ENCODE results near the gene CMTM6. TPM values are rescaled to one million over a fixed set of nuclear protein-coding genes. Genes with fewer than 3 reads are reported as not detected.
A peak's percentile ranks its signal among the peaks of the same experiment; 100 is the strongest.
"Not testable (repeated sequence)": the region's sequence is repeated elsewhere in the genome, so short reads cannot be mapped to it uniquely, and the experiment has no call there.

The CMTM6 gene
- total RNA-seq, 1 donor from 2014 or later, result 90.1 TPM

DNA sequence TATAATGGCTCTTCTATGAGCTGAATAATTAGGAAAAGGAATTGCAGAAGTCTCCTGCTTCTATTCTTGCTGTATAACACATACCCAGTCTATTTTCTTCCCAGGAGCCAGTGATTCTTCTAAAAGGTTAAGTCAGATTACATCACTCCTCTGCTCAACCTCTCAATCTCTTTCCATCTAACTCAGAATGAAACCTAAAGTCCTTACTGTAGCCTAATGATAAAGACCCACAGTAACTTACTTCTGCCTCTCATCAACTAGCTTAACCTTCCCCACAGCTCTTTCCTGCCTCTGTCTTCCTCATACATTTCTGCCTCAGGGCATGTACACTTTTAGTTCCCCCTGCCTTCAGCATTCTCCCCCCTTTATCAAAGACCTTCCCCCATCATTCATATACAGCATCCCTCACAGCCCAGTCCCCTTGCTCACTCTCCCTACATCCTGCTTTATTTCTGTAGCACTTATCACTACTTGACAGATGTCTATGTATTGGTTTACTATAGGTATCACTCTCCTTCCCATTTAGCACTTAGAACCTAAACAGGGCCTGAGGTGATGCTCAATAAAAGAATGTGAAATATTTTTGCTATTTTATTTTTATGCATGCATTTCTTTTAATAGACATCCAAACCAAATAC is 28.5 kb upstream of the CMTM6 start:
- DNase-seq (no peak), ATAC-seq (ENCODE audit: low read depth) (no peak)
- H3K36me3 Mint-ChIP-seq (ENCODE audit: low read depth), result peaks cover 72% of the 10 kb centered on the region
- CTCF ChIA-PET, result no interaction called here
- TF ChIP-seq, protein P1, sequence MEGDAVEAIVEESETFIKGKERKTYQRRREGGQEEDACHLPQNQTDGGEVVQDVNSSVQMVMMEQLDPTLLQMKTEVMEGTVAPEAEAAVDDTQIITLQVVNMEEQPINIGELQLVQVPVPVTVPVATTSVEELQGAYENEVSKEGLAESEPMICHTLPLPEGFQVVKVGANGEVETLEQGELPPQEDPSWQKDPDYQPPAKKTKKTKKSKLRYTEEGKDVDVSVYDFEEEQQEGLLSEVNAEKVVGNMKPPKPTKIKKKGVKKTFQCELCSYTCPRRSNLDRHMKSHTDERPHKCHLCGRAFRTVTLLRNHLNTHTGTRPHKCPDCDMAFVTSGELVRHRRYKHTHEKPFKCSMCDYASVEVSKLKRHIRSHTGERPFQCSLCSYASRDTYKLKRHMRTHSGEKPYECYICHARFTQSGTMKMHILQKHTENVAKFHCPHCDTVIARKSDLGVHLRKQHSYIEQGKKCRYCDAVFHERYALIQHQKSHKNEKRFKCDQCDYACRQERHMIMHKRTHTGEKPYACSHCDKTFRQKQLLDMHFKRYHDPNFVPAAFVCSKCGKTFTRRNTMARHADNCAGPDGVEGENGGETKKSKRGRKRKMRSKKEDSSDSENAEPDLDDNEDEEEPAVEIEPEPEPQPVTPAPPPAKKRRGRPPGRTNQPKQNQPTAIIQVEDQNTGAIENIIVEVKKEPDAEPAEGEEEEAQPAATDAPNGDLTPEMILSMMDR (IDR thresholded peaks at IDR 0.05), result no peak
- H3K4me3 Mint-ChIP-seq, result no peak overlapping the region
- H3K27ac Mint-ChIP-seq, result no peak overlapping the region
- intact Hi-C loops (cut with micrococcal nuclease), result loop anchor here (2.0 kb wide), 1 partner anchor 20 kb away; no protein-coding TSS in a partner anchor
- H3K9me3 Mint-ChIP-seq, result no peaks in the 10 kb centered on the region
- POLR2A ChIA-PET, result no interaction called here
- H3K27me3 Mint-ChIP-seq, result no peaks in the 10 kb centered on the region
- peaks cover 1% of the 10 kb centered on the region for H3K4me1 Mint-ChIP-seq

DNA sequence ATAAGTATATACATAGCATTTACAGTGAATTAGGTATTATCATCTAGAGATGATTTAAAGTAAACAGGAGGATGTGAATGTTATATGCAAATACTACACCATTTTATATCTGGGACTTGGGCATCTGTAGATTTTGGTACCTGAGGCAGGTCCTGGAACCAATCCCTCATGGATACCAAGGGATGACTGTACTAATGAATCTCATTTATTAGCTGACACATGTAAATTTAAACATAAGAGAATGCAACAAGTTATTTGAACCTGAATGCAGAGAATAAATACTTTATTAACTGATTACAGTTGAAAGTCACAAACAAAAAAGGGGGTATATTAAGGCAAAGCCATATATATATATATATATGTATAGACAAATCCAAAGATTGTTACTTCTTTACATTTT is 23.1 kb upstream of the CMTM6 start:
- H3K27me3 Mint-ChIP-seq, result no peaks in the 10 kb centered on the region
- H3K9me3 Mint-ChIP-seq, result no peaks in the 10 kb centered on the region
- peaks cover 54% of the 10 kb centered on the region for H3K36me3 Mint-ChIP-seq (ENCODE audit: low read depth)
- no peak for DNase-seq
- POLR2A ChIA-PET, result no interaction called here
- CTCF ChIA-PET, result no interaction called here
- TF ChIP-seq, protein P1 (IDR thresholded peaks at IDR 0.05), result no peak
- intact Hi-C loops (cut with micrococcal nuclease), result no loop called here
- H3K4me1 Mint-ChIP-seq, result no peaks in the 10 kb centered on the region
- H3K27ac Mint-ChIP-seq, result no peak overlapping the region
- no peak overlapping the region for H3K4me3 Mint-ChIP-seq
- no peak for ATAC-seq (ENCODE audit: low read depth)

DNA sequence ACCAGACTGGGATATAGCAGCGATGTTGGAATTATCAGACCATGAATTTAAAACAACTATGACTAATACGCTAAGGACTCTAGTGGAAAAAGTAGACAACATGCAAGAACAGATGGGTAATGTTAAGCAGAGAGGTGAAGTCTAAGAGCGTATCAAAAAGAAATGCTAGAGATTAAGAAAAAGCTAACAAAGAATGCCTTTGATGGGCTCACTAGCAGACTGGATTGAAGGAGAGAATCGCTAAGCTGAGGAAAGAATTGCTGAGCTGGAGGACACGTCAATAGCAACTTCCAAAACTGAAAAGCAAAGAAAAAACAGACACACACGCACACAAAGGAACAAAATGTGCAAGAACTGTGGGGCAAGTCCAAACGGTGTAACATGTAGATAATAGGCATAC is 20.0 kb upstream of the CMTM6 start:
- DNase-seq (no peak), ATAC-seq (ENCODE audit: low read depth) (no peak)
- Mint-ChIP-seq H3K27ac (no peak overlapping the region), H3K9me3 (no peaks in the 10 kb centered on the region), H3K4me1 (no peaks in the 10 kb centered on the region), H3K36me3 (ENCODE audit: low read depth) (peaks cover 32% of the 10 kb centered on the region), H3K4me3 (no peak overlapping the region), H3K27me3 (no peaks in the 10 kb centered on the region)
- ChIA-PET CTCF (no interaction called here), POLR2A (interaction anchor here (0.6 to 1.3 kb wide), 2 partner anchors 47 to 278 kb away, joined by 3 read pairs; no protein-coding TSS in a partner anchor)
- intact Hi-C loops (cut with micrococcal nuclease), result no loop called here
- TF ChIP-seq, protein P1 (IDR thresholded peaks at IDR 0.05), result no peak

DNA sequence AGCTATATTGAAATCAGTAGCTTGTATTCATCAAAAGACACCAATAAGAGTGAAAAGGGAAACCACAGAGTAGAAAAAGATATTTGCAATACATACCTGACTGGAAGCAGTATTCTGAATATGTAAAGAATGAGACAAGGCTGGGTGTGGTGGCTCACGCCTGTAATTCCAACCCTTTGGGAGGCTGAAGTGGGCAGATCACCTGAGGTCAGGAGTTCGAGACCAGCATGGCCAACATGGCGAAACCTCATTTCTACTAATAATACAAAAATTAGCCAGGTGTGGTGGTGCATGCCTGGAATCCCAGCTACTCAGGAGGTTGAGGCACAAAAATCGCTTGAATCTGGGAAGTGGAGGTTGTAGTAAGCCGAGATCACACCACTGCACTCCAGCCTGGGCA is 16.3 kb upstream of the CMTM6 start:
- H3K27me3 Mint-ChIP-seq; H3K4me3 Mint-ChIP-seq; H3K36me3 Mint-ChIP-seq (ENCODE audit: low read depth); H3K27ac Mint-ChIP-seq; ATAC-seq (ENCODE audit: low read depth); CTCF ChIA-PET; DNase-seq; H3K9me3 Mint-ChIP-seq: not testable (repeated sequence)
- intact Hi-C loops (cut with micrococcal nuclease), result loop anchor here (10.0 kb wide), 2 partner anchors 576 to 856 kb away; partner anchors contain the start of genes GLB1 and TMPPE
- H3K4me1 Mint-ChIP-seq, result peaks cover 14% of the 10 kb centered on the region
- POLR2A ChIA-PET, result interaction anchor here (0.6 to 0.7 kb wide), 3 partner anchors 166 to 264 kb away, joined by 3 read pairs; partner anchors contain the start of gene CNOT10

DNA sequence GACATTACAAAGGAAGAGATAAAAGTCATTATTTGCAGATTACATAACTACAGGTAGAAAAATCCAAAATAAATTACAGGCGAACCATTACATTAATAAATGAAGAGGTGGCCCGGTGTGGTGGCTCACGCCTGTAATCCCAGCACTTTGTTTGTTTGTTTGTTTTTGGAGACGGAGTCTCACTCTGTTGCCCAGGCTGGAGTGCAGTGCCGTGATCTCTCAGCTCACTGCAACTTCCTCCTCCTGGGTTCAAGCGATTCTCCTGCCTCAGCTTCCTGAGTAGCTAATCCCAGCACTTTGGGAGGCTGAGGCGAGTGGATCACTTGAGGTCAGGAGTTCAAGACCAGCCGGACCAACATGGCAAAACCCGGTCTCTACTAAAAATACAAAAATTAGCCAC is 14.1 kb upstream of the CMTM6 start:
- intact Hi-C loops (cut with micrococcal nuclease), result loop anchor here (1.0 to 10.0 kb wide), 7 partner anchors 14 to 858 kb away; partner anchors contain the start of genes CMTM6, CNOT10, GLB1 and TMPPE
- ChIA-PET CTCF (interaction anchor here (0.6 to 1.1 kb wide), 2 partner anchors 16 to 114 kb away, joined by 3 read pairs; no protein-coding TSS in a partner anchor), POLR2A (interaction anchor here (0.7 to 1.1 kb wide), 3 partner anchors 15 to 169 kb away, joined by 4 to 18 read pairs (median 8); partner anchors contain the start of gene CNOT10)
- H3K4me3 Mint-ChIP-seq, result peak overlapping the region; percentile 84
- H3K36me3 Mint-ChIP-seq (ENCODE audit: low read depth); H3K27me3 Mint-ChIP-seq; H3K9me3 Mint-ChIP-seq; DNase-seq: not testable (repeated sequence)
- ATAC-seq (ENCODE audit: low read depth), result peak; percentile 42
- peak overlapping the region; percentile 95 for H3K27ac Mint-ChIP-seq
- H3K4me1 Mint-ChIP-seq, result peaks cover 14% of the 10 kb centered on the region

DNA sequence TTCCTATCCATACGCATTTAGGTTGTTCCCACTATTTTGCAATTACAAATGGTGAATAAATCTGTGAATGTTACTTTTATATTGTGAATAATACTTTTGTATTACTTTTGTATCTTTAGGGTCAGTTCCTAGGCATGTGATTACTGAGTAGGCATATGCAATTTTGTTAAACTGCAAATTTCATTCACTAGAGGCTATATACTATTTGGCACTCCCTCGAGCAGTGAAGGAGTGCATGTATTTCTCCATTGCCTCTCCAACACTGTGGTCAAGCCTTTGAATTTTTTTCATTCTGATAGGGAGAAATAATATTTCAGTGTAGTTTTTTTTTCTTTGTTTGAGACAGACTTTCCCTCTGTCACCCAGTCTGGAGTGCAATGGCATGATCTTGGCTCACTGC is 8.4 kb upstream of the CMTM6 start:
- no peak overlapping the region for H3K27ac Mint-ChIP-seq
- DNase-seq (no peak), ATAC-seq (ENCODE audit: low read depth) (no peak)
- ChIA-PET POLR2A (interaction anchor here (0.7 kb wide), 1 partner anchor 154 kb away, joined by 3 read pairs; no protein-coding TSS in a partner anchor), CTCF (interaction anchor here (0.6 to 2.5 kb wide), 5 partner anchors 22 to 158 kb away, joined by 3 to 10 read pairs (median 4); no protein-coding TSS in a partner anchor)
- no peaks in the 10 kb centered on the region for H3K36me3 Mint-ChIP-seq (ENCODE audit: low read depth)
- TF ChIP-seq, protein P1 (IDR thresholded peaks at IDR 0.05), result no peak
- no peak overlapping the region for H3K4me3 Mint-ChIP-seq
- H3K27me3 Mint-ChIP-seq, result no peaks in the 10 kb centered on the region
- H3K9me3 Mint-ChIP-seq, result no peaks in the 10 kb centered on the region
- intact Hi-C loops (cut with micrococcal nuclease), result loop anchor here (2.0 to 10.0 kb wide), 4 partner anchors 222 to 864 kb away; partner anchors contain the start of genes GLB1 and TMPPE
- H3K4me1 Mint-ChIP-seq, result peaks cover 6% of the 10 kb centered on the region

Data from activated B cell treated with CpG ODN at 0.5 μM for 24 hours (primary cell).